A673 (cell line): ENCODE data around the gene CELSR1. TPM values are rescaled to one million over a fixed set of nuclear protein-coding genes. Genes with fewer than 3 reads are reported as not detected.

ENCODE experiments used
- BruUV-seq: library from RNA; stranded (reverse); fragments of 400-500 nt; replicated peaks from 2 replicates; lab custom pipeline; 2021; lab: Mats Ljungman, UMichigan
- CTCF ChIA-PET: fragments of 300-600 bp; sonication (Branson Sonifier 250); formaldehyde crosslinking; loops from one replicate; lab custom pipeline; 2022; ENCODE audit warnings: antibody characterized with exemption; lab: Charles Lee
- POLR2A ChIA-PET: fragments of 300-600 bp; sonication (Branson Sonifier 250); formaldehyde crosslinking; loops from one replicate; lab custom pipeline; 2022; ENCODE audit warnings: antibody characterized with exemption; ENCODE audit not compliant: low non-redundant PET; lab: Charles Lee
- DNase-seq: peaks from one replicate; pipeline ENCODE4 v3.0.0-alpha.2; 2015; ENCODE audit warnings: low spot score
- H3K27ac ChIP-seq: fragments of 200-600 bp; sonication (generic); 2 replicates; pipeline ENCODE4 v1.5.1; 2016; ENCODE audit warnings: mixed run types, low read depth, mild to moderate bottlenecking, mixed read lengths, antibody characterized with exemption, low read length; ENCODE audit not compliant: poor library complexity, severe bottlenecking
- H3K27me3 ChIP-seq: fragments of 200-600 bp; sonication (generic); replicated peaks from 2 replicates; pipeline ENCODE4 v1.6.1; 2017; ENCODE audit warnings: mixed run types, low read depth, mild to moderate bottlenecking, mixed read lengths, antibody characterized with exemption, low read length; ENCODE audit not compliant: insufficient read depth, poor library complexity
- H3K36me3 ChIP-seq: fragments of 200-600 bp; sonication (generic); 2 replicates; pipeline ENCODE4 v1.6.1; 2016; ENCODE audit warnings: mixed run types, mild to moderate bottlenecking, mixed read lengths, antibody characterized with exemption, low read length; ENCODE audit not compliant: insufficient read depth, poor library complexity, severe bottlenecking
- H3K4me1 ChIP-seq: fragments of 200-600 bp; sonication (generic); 2 replicates; pipeline ENCODE4 v1.6.1; 2017; ENCODE audit warnings: mixed run types, mild to moderate bottlenecking, mixed read lengths, antibody characterized with exemption, low read length; ENCODE audit not compliant: insufficient read depth, poor library complexity, severe bottlenecking
- H3K4me3 ChIP-seq: fragments of 200-600 bp; sonication (generic); 2 replicates; pipeline ENCODE4 v1.5.1; 2016; ENCODE audit warnings: low read depth, mixed run types, mild to moderate bottlenecking, mixed read lengths, low read length; ENCODE audit not compliant: poor library complexity, severe bottlenecking
- H3K9me3 ChIP-seq: fragments of 200-600 bp; sonication (generic); 2 replicates; pipeline ENCODE4 v1.6.1; 2016; ENCODE audit warnings: mixed run types, low read depth, mild to moderate bottlenecking, mixed read lengths, antibody characterized with exemption, low read length; ENCODE audit not compliant: poor library complexity, severe bottlenecking
- EZH2 ChIP-seq: fragments of 200-600 bp; sonication (generic); IDR thresholded peaks from 2 replicates; pipeline ENCODE4 v1.6.1; 2017; ENCODE audit warnings: borderline replicate concordance, low read depth, mild to moderate bottlenecking, mixed read lengths, antibody characterized with exemption, low read length; ENCODE audit not compliant: poor library complexity, severe bottlenecking
- intact Hi-C: fragments of 100-400 bp; cut with micrococcal nuclease; formaldehyde crosslinking; loops from one replicate; pipeline ENCODE4 v1.10.0; 2022; ENCODE audit not compliant: unreplicated experiment
- total RNA-seq: library from RNA; stranded (reverse); gene quantifications from 2 replicates; pipeline ENCODE4 v1.2.3, GENCODE V29; 2021
- TF ChIP-seq, protein P1 (sequence below): fragments of 300-800, 200-600 bp; sonication (generic); conservative IDR thresholded peaks from 2 replicates; pipeline ENCODE4 v1.5.1; 2017; ENCODE audit warnings: low read depth, mild to moderate bottlenecking, antibody characterized with exemption, low read length, moderate library complexity, mixed read lengths

CELSR1 gene
- total RNA-seq, 1 experiment from 2014 or later: 2.3 TPM

- Histone ChIP-seq H3K9me3 (no peaks in the 10 kb centered on the region), H3K27me3 (no peaks in the 10 kb centered on the region), H3K4me3 (no peak overlapping the region), H3K4me1 (peaks cover 8% of the 10 kb centered on the region), H3K36me3 (no peaks in the 10 kb centered on the region), H3K27ac (no peak overlapping the region)
- CTCF ChIA-PET: no interaction called here
- intact Hi-C loops: no loop called here
- BruUV-seq: no TSS peak
- POLR2A ChIA-PET: no interaction called here
- TF ChIP-seq EZH2: no peak
- TF ChIP-seq, protein P1, sequence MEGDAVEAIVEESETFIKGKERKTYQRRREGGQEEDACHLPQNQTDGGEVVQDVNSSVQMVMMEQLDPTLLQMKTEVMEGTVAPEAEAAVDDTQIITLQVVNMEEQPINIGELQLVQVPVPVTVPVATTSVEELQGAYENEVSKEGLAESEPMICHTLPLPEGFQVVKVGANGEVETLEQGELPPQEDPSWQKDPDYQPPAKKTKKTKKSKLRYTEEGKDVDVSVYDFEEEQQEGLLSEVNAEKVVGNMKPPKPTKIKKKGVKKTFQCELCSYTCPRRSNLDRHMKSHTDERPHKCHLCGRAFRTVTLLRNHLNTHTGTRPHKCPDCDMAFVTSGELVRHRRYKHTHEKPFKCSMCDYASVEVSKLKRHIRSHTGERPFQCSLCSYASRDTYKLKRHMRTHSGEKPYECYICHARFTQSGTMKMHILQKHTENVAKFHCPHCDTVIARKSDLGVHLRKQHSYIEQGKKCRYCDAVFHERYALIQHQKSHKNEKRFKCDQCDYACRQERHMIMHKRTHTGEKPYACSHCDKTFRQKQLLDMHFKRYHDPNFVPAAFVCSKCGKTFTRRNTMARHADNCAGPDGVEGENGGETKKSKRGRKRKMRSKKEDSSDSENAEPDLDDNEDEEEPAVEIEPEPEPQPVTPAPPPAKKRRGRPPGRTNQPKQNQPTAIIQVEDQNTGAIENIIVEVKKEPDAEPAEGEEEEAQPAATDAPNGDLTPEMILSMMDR: no peak
- no peak for DNase-seq
These were observed 24.7 kb downstream of the CELSR1 start for GRCh38 chr22:46512683-46513082.

DNA sequence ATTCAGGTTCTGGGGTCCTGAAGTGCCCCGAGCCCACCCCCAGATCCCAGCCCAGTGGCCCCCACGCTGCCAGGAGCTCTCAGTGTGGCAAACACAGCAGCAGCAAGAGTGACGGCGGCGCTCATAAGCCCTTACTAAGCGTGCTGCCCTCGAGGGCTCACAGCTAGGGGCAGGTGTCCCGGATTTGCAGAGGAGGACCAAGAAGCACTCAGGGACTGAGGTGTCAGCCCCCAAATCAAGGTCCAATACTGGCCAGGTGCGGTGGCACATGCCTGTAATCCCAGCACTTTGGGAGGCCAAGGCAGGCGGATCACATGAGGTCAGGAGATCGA is 25.4 kb downstream of the CELSR1 start:
- TF ChIP-seq, protein P1: no peak
- TF ChIP-seq EZH2: no peak
- Histone ChIP-seq H3K4me1 (peaks cover 8% of the 10 kb centered on the region), H3K27ac (no peak overlapping the region), H3K27me3 (no peaks in the 10 kb centered on the region), H3K4me3 (no peak overlapping the region), H3K9me3 (no peaks in the 10 kb centered on the region), H3K36me3 (no peaks in the 10 kb centered on the region)
- POLR2A ChIA-PET: no interaction called here
- no TSS peak for BruUV-seq
- DNase-seq: no peak
- intact Hi-C loops: no loop called here
- CTCF ChIA-PET: no interaction called here

DNA sequence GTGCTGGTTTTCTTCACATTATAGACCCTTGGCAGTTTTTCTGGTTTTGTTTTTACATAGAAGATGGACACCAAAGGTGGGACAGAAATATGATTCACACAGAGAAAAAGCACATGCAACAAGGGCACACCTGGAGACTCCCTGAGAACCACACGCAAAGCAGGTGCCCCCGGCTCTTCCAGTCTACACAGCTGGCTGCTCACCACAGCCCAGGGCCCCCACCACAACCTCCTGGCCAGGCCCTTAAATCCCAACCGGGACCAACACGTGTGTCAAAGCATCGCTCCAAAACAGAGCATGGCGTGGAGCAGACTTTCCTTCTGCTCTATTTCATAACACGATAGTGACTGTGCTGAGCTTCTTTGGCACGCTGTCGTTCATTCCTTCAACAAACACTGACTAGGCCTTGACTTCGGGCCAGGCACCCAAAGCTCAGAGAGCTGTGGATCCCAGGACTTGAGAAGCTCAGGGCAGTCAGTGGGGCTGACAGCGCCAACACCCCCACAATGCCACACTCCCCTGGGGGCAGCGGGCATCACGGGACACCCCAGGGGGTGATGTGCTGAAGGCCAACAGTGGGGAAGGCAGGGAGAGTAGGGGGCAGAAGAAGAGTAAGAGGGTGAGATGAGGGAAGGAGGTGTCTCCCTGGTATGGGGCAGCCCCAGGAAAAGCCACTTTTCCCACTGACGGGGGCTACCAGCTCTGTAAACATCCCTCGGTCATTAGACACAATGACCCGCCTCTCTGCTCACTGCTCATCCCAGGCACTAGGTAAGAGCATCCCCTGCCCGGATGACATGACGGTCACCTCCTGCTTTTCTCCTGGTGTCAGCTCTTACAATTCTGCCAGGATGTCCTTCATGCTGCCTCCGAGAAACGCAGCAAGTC is 26.0 kb downstream of the CELSR1 start:
- Histone ChIP-seq H3K4me3 (no peak overlapping the region), H3K27ac (no peak overlapping the region), H3K9me3 (no peaks in the 10 kb centered on the region), H3K4me1 (peaks cover 8% of the 10 kb centered on the region), H3K27me3 (no peaks in the 10 kb centered on the region), H3K36me3 (no peaks in the 10 kb centered on the region)
- intact Hi-C loops: no loop called here
- TF ChIP-seq, protein P1: no peak
- no peak for TF ChIP-seq EZH2
- no peak for DNase-seq
- ChIA-PET POLR2A (no interaction called here), CTCF (no interaction called here)
- BruUV-seq: no TSS peak
